HG03442 (cell line): ENCODE results near the gene AGXT.

Experiments used
- ATAC-seq: cut with Tn5 transposase; IDR thresholded peaks from one replicate; pipeline ENCODE4 v1.9.1; 2021; ENCODE audit warnings: mild to moderate bottlenecking, moderate library complexity; ENCODE audit not compliant: unreplicated experiment

The AGXT gene

GRCh38 chr2:240868286-240869108 lies at the start of gene AGXT:
Gene AGXT, plus strand, starts transcription at chr2:240868824. Its CDS starts 42 bp downstream, at chr2:240868866.
- ATAC-seq, result no peak

GRCh38 chr2:240819126-240819857 lies 49.3 kb upstream of the AGXT start:
- ATAC-seq, result no peak

GRCh38 chr2:240819858-240820606 lies 48.6 kb upstream of the AGXT start, which contains the start of gene KIF1A:
Gene KIF1A, minus strand, starts transcription at chr2:240820219. Its CDS starts 22,467 bp downstream, at chr2:240797752.
- no peak for ATAC-seq

GRCh38 chr2:240820607-240821428 lies 47.8 kb upstream of the AGXT start:
- no peak for ATAC-seq

- no peak for ATAC-seq
Measured at GRCh38 chr2:240821429-240821778, 47.2 kb upstream of the AGXT start.

GRCh38 chr2:240822280-240822847 lies 46.3 kb upstream of the AGXT start:
- ATAC-seq, result no peak

GRCh38 chr2:240823449-240824336 lies 44.9 kb upstream of the AGXT start:
- ATAC-seq, result no peak

- no peak for ATAC-seq
Measured at GRCh38 chr2:240825476-240825875, 43.1 kb upstream of the AGXT start.

- no peak for ATAC-seq
Measured at GRCh38 chr2:240831594-240832204, 36.9 kb upstream of the AGXT start.

GRCh38 chr2:240832205-240832727 lies 36.4 kb upstream of the AGXT start:
- peak; percentile 80 for ATAC-seq

- ATAC-seq, result no peak
Measured at GRCh38 chr2:240832921-240833494, 35.6 kb upstream of the AGXT start.

GRCh38 chr2:240833724-240834285 lies 34.8 kb upstream of the AGXT start:
- ATAC-seq, result no peak

GRCh38 chr2:240834377-240834975 lies 34.1 kb upstream of the AGXT start:
- ATAC-seq, result no peak

- no peak for ATAC-seq
Measured at GRCh38 chr2:240835528-240835927, 33.1 kb upstream of the AGXT start.

- no peak for ATAC-seq
Measured at GRCh38 chr2:240836781-240837467, 31.7 kb upstream of the AGXT start.

GRCh38 chr2:240837621-240838020 lies 31.0 kb upstream of the AGXT start:
- ATAC-seq, result no peak
